AG04450 (cell line): Measurements from ENCODE around the gene OR56A4. TPM values are rescaled to one million over a fixed set of nuclear protein-coding genes. Genes with fewer than 3 reads are reported as not detected.

Experiments
- CTCF ChIA-PET: fragments of 300-600, 350-600 bp; formaldehyde crosslinking; extraction: SDS; loops from one replicate; lab custom pipeline; 2022; ENCODE audit warnings: antibody characterized with exemption, inconsistent platforms; lab: Charles Lee
- POLR2A ChIA-PET: fragments of 350-600 bp; formaldehyde crosslinking; extraction: SDS; loops from one replicate; lab custom pipeline; 2021; ENCODE audit warnings: antibody characterized with exemption, inconsistent platforms; lab: Yijun Ruan, JAX
- DNase-seq: peaks from one replicate; pipeline ENCODE4 v3.0.0-alpha.2; 2011; ENCODE audit warnings: low read depth, low spot score
- H3K27ac ChIP-seq: one replicate; pipeline ENCODE4 v1.5.1; 2012; ENCODE audit warnings: low read depth, low read length, control low read depth
- H3K27me3 ChIP-seq: one replicate; pipeline ENCODE4 v1.6.0; 2012; ENCODE audit warnings: low read length; ENCODE audit not compliant: control insufficient read depth, insufficient read depth
- H3K4me3 ChIP-seq: 2 replicates; pipeline ENCODE4 v1.5.1; 2011; ENCODE audit warnings: mild to moderate bottlenecking, low read depth, low read length, control low read depth
- H3K9me3 ChIP-seq: 2 replicates; pipeline ENCODE4 v1.5.1; 2012; ENCODE audit warnings: low read length; ENCODE audit not compliant: control insufficient read depth, insufficient read depth
- polyA minus RNA-seq: library from RNA; depleted of rRNA, polyadenylated mRNA; stranded (reverse); fragments of >200 nt; gene quantifications from 2 replicates; pipeline ENCODE4 v1.2.3, GENCODE V29; 2011; rRNA and poly(A)+ RNA removed
- polyA plus RNA-seq: library from polyadenylated mRNA; depleted of rRNA; stranded (reverse); fragments of >200 nt; gene quantifications from 2 replicates; pipeline ENCODE4 v1.2.3, GENCODE V29; 2011; rRNA removed
- TF ChIP-seq, protein P1 (sequence below): IDR thresholded peaks from 2 replicates; pipeline ENCODE4 v1.5.1; 2011; ENCODE audit warnings: low read depth, low read length, control low read depth, inconsistent platforms

OR56A4 gene, protein sequence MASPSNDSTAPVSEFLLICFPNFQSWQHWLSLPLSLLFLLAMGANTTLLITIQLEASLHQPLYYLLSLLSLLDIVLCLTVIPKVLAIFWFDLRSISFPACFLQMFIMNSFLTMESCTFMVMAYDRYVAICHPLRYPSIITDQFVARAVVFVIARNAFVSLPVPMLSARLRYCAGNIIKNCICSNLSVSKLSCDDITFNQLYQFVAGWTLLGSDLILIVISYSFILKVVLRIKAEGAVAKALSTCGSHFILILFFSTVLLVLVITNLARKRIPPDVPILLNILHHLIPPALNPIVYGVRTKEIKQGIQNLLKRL
- polyA plus RNA-seq, result not detected in 2 replicates
- not detected in 2 replicates for polyA minus RNA-seq

DNA sequence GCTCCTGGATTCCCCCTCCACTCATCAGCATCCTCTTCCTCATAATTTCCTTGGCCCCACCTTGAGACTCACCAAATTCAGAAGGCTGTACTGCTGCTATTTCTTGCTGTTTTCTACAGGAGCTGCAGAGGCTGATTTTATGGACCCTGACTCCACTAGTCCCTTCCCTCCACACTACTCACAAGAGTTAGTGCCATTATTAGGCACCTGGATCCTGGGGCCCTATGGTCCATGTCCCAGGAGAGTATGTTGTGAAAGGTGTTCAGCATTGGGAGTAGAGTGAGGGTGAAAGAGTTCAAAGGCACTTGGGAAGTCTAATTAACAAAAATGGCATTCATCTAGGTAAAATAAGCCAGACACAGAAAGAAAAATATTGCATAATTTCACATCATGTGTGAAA is at the start of gene OR56A4:
Gene OR56A4 (minus strand): TSS at position 101 of the 400 bp plus-strand sequence. CDS start 3,954 bp downstream, outside the sequence.
- TF ChIP-seq, protein P1, sequence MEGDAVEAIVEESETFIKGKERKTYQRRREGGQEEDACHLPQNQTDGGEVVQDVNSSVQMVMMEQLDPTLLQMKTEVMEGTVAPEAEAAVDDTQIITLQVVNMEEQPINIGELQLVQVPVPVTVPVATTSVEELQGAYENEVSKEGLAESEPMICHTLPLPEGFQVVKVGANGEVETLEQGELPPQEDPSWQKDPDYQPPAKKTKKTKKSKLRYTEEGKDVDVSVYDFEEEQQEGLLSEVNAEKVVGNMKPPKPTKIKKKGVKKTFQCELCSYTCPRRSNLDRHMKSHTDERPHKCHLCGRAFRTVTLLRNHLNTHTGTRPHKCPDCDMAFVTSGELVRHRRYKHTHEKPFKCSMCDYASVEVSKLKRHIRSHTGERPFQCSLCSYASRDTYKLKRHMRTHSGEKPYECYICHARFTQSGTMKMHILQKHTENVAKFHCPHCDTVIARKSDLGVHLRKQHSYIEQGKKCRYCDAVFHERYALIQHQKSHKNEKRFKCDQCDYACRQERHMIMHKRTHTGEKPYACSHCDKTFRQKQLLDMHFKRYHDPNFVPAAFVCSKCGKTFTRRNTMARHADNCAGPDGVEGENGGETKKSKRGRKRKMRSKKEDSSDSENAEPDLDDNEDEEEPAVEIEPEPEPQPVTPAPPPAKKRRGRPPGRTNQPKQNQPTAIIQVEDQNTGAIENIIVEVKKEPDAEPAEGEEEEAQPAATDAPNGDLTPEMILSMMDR, result no peak
- POLR2A ChIA-PET, result no interaction called here
- no peak for DNase-seq
- CTCF ChIA-PET, result no interaction called here
- H3K27me3 ChIP-seq, result no peaks in the 10 kb centered on the region
- no peak within 1 kb of the TSS for H3K27ac ChIP-seq
- no peaks in the 10 kb centered on the region; the same call in 1 of the 2 replicates for H3K9me3 ChIP-seq
- H3K4me3 ChIP-seq, result no peak within 1 kb of the TSS

DNA sequence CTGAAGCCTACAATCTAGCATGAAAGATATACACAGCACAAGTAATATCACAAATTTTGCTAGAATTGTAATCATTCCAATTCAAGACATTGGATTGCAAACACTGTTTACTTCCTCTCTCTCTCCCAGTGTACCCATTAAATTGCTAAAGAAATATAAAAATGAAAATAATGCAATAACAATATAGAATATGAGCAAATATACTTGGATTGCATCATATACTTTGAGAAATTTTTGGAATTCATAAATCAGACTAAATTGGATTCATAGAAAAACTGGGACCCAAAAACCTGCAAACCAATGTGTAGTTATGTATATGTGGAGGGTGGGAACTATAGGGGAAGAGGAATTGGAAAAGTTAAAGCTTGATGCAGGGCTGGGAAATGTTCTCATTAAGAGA is 48.8 kb upstream of the OR56A4 start:
- H3K27ac ChIP-seq, result no peak overlapping the region
- H3K4me3 ChIP-seq, result no peak overlapping the region
- POLR2A ChIA-PET, result no interaction called here
- no peaks in the 10 kb centered on the region for H3K9me3 ChIP-seq
- CTCF ChIA-PET, result no interaction called here
- no peak for DNase-seq
- H3K27me3 ChIP-seq, result no peaks in the 10 kb centered on the region
- TF ChIP-seq, protein P1, result no peak

DNA sequence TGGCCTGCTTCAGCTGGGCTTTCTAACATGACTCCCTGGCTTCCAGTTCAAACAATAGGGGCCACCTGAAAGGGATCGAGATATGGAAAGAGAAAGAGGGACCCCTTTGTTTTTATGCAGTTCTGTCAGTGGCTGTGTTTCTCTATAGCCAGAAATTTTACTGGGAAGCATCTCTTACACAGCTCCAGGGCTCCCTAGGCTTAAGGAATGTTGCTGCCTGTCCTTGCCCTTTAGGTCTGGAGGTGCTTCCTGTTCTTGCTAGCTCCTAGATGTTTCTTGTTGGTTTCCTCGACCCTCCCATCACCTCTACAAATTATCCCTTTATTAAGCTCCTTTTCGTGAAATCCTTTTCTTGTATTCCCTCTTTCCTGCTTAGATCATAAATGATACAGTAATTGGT is 45.6 kb upstream of the OR56A4 start:
- TF ChIP-seq, protein P1, result no peak
- POLR2A ChIA-PET, result no interaction called here
- H3K27me3 ChIP-seq, result no peaks in the 10 kb centered on the region
- H3K4me3 ChIP-seq, result no peak overlapping the region
- CTCF ChIA-PET, result no interaction called here
- H3K27ac ChIP-seq, result no peak overlapping the region
- no peaks in the 10 kb centered on the region for H3K9me3 ChIP-seq
- DNase-seq, result no peak

DNA sequence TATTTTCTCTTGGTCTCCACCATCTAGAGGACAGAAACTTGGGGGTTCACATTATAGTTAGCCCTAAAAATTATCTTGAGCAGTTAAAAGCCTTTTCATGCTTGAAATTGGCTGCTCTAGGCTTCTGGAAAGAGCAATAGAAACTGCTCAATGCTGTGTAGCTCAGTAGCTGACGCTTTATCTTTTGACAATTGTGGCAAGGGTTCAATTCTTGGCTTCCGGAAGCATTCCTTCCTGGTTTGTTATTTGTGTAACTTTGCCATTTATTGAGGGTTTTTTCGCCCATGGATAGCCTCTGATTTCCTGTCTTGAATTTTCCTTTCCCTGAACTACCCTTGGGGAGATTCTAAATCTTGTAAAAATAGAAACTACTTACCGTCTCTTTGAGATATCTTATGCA is 34.1 kb upstream of the OR56A4 start:
- Histone ChIP-seq H3K4me3 (no peak overlapping the region), H3K27me3 (no peaks in the 10 kb centered on the region), H3K27ac (no peak overlapping the region), H3K9me3 (no peaks in the 10 kb centered on the region)
- CTCF ChIA-PET, result interaction anchor here (0.7 kb wide), 1 partner anchor 322 kb away, joined by 3 read pairs; no protein-coding TSS in a partner anchor
- no peak for DNase-seq
- POLR2A ChIA-PET, result no interaction called here
- TF ChIP-seq, protein P1, result no peak

DNA sequence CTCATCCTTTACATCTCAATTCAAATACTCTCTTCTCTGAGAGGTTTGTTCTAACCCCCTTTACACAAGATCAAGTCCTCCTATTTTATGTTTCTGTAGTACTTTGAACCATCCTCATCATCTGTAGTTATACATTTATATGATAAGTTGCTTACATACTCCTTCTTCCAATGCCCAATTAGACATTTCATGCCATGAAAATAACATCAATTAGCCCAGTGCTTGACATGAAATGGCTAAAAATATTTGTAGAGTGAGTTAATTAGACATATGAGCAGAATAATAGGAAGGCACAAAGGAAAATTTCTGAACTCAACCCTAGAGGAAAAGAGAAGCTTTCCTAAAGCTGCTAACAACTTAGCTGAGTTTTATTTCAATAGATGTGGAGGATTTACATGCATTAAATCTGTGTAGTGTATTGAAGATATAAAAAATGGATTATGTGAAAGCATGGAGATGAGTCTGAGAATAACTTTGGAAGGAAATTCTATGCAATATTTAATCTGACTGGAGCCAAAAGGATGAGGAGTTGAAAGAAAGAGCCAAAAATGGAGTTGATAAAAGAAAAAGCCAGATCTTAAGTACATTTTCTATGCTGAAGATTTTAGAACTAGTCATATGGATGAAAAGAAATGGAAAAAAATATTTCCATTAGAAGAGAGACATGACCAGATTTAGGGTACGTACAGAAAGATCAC is 24.1 kb upstream of the OR56A4 start, which contains the start of gene OR56A1:
Gene OR56A1 (minus strand): TSS at position 51 of the 698 bp plus-strand sequence. CDS start 3,066 bp downstream, outside the sequence.
- H3K9me3 ChIP-seq, result no peaks in the 10 kb centered on the region
- H3K27ac ChIP-seq, result no peak within 1 kb of the TSS
- TF ChIP-seq, protein P1, result no peak
- POLR2A ChIA-PET, result no interaction called here
- CTCF ChIA-PET, result interaction anchor here (1.8 kb wide), 1 partner anchor 332 kb away, joined by 5 read pairs; no protein-coding TSS in a partner anchor
- H3K27me3 ChIP-seq, result no peaks in the 10 kb centered on the region
- DNase-seq, result no peak
- no peak within 1 kb of the TSS for H3K4me3 ChIP-seq
